CD4-positive, alpha-beta T cell treated with Interleukin-6 at 100 ng/mL for 8 hours (primary cell): ENCODE data around the gene ANKRD65.
"Not testable (repeated sequence)": the region's sequence is repeated elsewhere in the genome, so short reads cannot be mapped to it uniquely, and the experiment has no call there.

ENCODE experiments used
- DNase-seq: peaks from one replicate; pipeline ENCODE4 v3.0.0-alpha.2; 2020; ENCODE audit warnings: mixed read lengths, low spot score

ANKRD65 gene

GRCh38 chr1:1393428-1393827 is 27.6 kb downstream of the ANKRD65 start:
- no peak for DNase-seq

DNA sequence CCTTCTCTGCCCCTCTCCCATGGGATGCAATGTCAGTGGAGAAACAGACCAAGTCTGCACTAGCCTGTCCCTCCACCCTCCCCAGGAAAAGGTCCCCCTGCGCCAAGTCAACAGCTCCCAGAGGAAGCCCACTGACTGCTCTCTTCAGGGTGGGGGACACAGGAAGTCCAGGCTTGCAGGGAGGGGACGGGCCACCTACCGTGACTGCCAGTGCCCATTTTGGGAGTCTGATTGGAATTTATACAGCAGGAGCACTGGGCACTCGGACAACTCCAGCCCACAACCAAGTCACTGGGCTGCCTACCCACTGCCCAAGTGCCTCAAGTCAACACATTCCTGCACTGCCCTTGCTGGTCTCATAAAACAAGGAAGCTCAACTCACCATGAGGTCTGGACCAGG is 28.1 kb downstream of the ANKRD65 start:
- DNase-seq, result no peak

DNA sequence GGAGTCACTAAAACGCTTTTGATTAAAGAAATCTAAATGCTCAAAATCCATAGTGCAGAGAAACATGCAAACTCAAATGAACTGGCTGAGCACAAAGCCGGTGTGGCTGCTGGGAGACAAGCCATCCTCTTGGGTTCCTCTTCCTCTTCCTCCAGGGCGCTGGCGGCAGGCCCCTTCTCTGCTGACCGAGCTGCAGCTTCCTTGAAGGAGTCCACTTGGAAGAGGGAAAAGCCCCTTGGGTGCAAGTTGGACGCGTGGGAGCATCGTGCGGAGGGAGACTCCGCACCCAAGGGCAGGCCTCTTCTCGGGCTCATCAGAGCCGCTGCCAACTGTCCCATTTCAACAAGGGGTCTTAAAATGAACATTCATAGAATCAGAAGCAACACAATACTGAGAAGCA is 29.9 kb downstream of the ANKRD65 start:
- DNase-seq, result no peak

DNA sequence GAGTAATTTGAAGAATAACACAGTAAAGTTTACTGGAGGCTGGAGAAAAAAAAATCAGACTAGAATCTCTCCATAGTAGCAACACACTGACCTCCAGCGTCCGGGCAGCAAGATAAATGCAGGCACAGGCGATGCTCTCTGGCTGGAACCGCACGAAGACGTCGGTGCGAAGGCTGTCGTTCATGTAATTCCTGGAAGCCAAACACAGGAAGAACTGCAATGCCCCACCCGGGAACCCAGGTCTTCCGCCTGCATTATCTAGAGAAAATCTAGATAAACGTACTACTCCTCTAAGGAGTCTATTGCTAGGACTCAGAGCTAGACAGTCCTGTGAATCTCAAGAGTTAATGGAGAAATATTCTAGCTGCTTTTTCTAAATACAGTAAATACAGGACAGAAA is 30.4 kb downstream of the ANKRD65 start:
- DNase-seq, result no peak

DNA sequence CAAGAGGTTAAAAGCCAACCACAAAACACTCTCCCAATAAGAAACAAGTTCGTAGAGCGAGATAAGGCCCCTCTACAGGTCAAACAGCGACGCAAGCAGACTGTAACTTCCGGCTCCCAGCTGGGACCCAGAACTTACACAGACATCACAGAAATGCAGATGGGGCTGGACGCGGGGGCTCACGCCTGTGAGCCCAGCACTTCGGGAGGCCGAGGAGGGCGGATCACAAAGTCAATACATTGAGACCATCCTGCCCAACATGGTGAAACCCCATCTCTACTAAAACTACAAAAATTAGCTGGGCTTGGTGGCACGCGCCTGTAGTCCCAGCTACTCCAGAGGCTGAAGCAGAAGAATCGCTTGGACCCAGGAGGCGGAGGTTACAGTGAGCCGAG is 33.0 kb downstream of the ANKRD65 start:
- no peak for DNase-seq

DNA sequence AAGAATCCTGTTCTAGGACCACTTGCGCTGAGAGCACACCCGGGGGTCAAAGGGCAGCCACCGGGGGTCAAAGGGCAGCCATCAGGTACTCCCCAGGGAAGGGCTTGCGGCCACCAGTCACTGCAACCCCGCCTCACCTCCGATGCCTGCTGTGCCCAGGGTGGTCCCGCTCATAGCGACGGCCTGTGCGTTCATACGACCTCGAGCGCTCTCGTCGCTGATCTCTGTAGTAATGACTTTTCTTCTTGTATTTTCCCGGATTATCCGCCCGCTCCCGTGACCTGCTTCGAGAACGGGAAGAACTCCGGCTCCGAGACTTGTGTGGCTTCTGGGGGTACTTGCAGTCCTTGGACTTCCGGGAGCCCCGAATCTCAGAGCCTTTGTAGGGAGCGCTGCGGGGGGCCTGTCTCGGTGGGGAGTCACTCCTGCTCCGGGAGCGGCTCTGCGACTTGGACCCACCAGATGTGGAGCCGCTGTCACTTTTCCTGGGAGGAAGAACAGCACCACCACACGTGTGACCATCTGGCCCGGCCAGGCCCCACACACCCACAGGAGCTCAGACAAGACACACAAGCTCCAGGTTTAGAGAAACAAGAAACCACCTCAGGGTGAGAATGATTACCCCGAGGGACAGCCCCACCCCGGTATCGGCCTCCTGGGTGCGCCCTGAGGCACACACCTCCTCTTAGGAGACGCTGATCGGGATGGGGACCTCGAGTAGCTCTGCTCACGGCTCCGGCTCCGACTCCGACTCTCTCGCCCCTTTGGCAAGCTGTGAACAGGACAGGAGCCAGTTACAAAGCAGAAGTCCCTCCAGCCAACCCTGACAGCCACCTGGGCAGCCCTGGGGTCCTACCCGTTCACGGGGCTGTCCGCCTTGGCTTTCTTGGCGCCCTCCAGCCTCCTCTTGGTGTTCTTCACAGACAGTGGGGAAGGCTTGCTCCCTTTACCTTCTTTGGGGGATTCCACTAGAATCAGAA is 33.7 kb downstream of the ANKRD65 start:
- DNase-seq, result no peak

- no peak for DNase-seq
Measured at GRCh38 chr1:1385931-1386330, 35.1 kb downstream of the ANKRD65 start.

- DNase-seq, result not testable (repeated sequence)
Measured at GRCh38 chr1:1385339-1385738, 35.7 kb downstream of the ANKRD65 start.

DNA sequence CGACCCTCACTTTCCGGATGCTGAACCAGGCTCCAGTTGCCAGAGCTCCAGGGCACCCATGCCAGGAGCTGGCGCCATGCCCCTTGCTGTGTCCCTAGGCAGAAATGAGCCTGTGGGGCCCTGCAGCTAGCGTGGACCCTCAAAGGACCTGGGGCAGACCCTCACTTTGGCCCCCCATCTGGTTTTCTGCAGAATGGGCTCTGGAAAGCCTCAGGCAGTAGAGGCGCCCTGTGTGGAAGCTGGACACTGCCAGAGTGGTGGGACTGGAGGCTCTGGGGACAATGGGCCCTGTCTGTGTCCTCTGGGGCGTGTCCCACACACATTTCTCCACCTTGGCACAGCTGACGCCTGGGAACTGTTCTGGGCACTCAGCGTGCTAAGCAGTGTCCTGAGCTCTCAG is 39.8 kb downstream of the ANKRD65 start:
- DNase-seq, result no peak

- DNase-seq, result no peak
Measured at GRCh38 chr1:1380860-1381259, 40.2 kb downstream of the ANKRD65 start.

- DNase-seq, result no peak
Measured at GRCh38 chr1:1377540-1378205, 43.4 kb downstream of the ANKRD65 start.

GRCh38 chr1:1376551-1377226 is 44.4 kb downstream of the ANKRD65 start:
- no peak for DNase-seq

GRCh38 chr1:1374929-1375662 is 46.0 kb downstream of the ANKRD65 start, which contains the start of gene AURKAIP1:
Gene AURKAIP1 (minus strand): TSS chr1:1375207. CDS start chr1:1374756, 451 bp downstream.
- peak; percentile 98 for DNase-seq

DNA sequence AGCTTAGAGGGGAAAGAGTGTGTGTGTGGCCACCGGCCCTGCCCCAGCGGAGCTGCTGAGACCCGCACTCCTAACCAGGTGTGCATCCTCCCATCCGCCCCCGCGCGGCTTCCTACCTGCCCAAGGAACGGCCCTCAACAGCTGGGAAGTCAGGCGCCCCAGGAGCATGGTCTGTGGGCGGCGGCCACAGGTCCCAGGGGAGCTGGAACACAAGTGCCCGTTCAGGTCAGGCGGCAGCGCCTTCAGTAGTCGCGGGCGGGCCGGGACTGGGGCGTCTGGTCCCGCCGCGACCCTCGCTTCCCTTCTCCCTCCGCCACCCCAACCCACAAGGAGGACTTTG is 46.5 kb downstream of the ANKRD65 start:
- DNase-seq, result no peak

DNA sequence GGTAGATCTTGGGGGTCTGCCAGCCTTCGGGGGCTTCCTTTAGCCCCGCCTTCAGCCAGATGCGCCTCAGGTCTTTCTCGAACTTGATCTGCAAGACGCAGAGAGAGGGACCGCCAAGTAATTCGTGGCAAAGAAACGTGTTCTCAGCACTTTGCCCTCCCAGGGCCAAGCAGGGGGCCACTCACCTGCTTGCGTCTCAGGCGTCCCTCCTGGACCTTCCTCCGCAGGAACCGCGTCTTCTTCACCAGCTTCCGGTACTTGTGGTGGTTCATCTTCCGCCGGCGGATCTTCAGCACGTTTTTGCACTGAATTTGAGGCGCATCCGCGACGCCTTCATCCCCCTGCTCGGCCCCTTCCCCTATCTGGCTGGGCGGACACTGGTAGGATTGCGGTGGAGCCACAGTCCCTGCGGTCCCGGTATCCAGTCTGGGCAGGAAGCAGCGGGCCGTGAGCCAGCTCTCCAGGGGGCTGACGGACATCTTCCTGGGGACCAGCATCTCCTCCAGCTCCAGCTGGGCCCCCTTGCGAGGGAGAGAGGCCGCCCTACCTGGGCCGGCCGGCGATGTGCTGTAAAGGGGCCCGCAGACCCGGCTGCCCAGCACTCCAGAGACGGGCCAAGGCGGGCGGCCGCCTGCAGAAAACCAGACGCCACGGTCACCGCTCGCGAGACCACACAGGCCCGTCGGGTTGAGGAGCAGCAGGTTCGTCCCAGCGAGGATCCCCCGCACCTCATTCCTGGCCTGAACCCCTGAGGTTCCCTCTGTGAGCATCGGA is 47.1 kb downstream of the ANKRD65 start:
- DNase-seq, result no peak

DNA sequence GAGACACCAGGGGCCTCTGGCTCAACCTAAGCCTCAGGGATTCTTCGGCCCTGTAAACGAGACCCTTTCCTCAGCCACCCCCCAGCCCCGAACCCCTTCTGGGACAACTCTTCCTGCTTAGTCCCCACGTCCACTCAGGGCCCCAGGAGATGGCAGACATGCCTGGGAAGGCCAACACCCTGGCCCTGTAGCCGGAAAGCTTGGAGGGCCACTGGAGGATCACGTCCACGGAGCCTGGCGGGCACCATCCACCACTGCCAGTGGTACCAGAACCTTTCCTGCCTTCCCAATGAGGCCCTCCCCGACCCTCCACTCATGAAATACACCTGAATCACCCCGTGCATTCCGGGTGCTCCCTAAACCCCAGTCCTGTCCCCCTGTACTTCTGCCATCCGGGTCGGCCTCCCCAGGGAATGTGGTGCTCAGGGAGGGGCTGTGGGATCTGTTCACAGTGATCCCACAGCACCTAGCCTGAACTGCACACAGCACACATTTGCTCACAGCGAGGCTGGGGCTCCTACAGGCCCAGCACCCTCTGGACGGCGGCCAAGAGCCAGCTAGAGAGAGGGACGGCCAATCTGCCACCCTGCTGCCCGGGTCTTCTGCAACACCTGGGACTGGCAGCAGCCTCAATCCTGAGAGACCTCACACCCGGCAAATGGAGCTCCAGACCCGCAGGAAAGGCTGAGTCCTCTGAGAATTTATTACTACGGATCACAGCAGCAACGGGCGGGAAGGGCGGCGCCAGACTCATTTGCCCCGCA is 47.8 kb downstream of the ANKRD65 start:
- DNase-seq, result no peak

DNA sequence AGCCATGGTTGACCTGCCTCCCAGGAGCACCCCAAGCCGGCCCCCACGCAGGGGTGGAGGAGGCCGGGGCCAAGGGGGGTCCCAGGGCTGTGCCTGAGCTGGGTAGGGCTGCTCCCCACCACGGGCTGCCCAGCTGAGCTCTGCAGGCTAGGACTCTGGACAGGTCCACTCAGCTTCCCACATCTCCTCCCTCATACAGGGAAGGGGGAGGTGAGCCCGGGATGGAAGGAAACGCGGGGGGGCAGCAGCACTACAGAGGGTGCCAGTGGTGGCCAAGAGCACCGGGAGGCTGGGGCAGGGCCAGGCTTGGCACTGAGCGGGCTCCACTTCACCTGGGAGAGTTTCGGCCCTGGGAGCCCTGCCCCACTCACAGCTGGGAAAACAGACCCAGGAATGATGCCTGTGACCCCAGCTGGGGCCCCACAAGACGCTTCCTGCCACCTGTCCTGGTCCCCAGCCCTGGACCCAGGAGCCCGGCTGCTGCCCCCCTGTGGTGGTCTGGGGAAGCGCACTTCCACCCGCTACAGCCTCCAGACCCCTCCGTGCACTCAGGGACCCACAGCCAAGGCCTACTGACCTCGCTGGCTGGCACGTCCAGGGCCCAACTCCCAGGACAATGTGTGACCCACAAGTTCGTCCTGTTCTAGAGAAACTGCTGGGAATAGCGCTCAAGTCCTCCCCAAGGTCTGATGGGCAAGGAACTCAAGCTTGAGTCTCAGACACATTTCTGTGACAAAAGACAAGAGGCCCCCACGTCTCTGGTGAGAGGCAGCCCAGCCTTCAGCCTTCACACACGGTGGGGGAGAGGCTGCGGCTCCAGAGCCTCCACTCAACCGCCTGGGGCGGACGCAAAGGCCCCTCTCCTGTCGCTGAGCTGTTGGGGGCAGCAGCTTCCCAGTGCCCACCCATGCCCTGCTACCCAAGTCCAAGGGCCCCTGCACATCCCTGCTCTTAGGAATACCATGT is 49.0 kb downstream of the ANKRD65 start:
- DNase-seq, result peak; percentile 70

GRCh38 chr1:1371364-1371745 is 49.7 kb downstream of the ANKRD65 start:
- peak; percentile 54 for DNase-seq

- no peak for DNase-seq
Measured at GRCh38 chr1:1370771-1371300, 50.2 kb downstream of the ANKRD65 start.
